BJ (cell line): ENCODE data around the gene TTC3. TPM values are rescaled to one million over a fixed set of nuclear protein-coding genes. Genes with fewer than 3 reads are reported as not detected.

ENCODE experiments used
- CTCF ChIA-PET: fragments of 350-600 bp; formaldehyde crosslinking; extraction: SDS; loops from one replicate; lab custom pipeline; 2021; ENCODE audit warnings: antibody characterized with exemption, inconsistent platforms; lab: Yijun Ruan, JAX
- POLR2A ChIA-PET: fragments of 300-600 bp; sonication (Branson Sonifier 250); formaldehyde crosslinking; extraction: SDS; loops from one replicate; lab custom pipeline; 2021; ENCODE audit warnings: antibody characterized with exemption; lab: Charles Lee
- DNase-seq: peaks from one replicate; pipeline ENCODE4 v3.0.0-alpha.2; 2011; ENCODE audit warnings: low read depth
- H3K27me3 ChIP-seq: 2 replicates; pipeline ENCODE4 v1.6.0; 2011; ENCODE audit warnings: low read length; ENCODE audit not compliant: control insufficient read depth, insufficient read depth
- H3K36me3 ChIP-seq: 2 replicates; pipeline ENCODE4 v1.5.1; 2011; ENCODE audit warnings: low read length; ENCODE audit not compliant: control insufficient read depth, insufficient read depth
- H3K4me3 ChIP-seq: 2 replicates; pipeline ENCODE4 v1.5.1; 2011; ENCODE audit warnings: low read depth, mild to moderate bottlenecking, control low read depth, low read length
- polyA plus RNA-seq: library from polyadenylated mRNA; depleted of rRNA; stranded (reverse); fragments of >200 nt; gene quantifications from 2 replicates; pipeline ENCODE4 v1.2.3, GENCODE V29; 2011
- TF ChIP-seq, protein P1 (sequence below): IDR thresholded peaks from 2 replicates; pipeline ENCODE4 v1.5.1; 2011; ENCODE audit warnings: low read depth, mild to moderate bottlenecking, control low read depth, inconsistent platforms, low read length, moderate library complexity; ENCODE audit not compliant: insufficient read depth

TTC3 gene
- polyA plus RNA-seq, 1 experiment, result 108 TPM

DNA sequence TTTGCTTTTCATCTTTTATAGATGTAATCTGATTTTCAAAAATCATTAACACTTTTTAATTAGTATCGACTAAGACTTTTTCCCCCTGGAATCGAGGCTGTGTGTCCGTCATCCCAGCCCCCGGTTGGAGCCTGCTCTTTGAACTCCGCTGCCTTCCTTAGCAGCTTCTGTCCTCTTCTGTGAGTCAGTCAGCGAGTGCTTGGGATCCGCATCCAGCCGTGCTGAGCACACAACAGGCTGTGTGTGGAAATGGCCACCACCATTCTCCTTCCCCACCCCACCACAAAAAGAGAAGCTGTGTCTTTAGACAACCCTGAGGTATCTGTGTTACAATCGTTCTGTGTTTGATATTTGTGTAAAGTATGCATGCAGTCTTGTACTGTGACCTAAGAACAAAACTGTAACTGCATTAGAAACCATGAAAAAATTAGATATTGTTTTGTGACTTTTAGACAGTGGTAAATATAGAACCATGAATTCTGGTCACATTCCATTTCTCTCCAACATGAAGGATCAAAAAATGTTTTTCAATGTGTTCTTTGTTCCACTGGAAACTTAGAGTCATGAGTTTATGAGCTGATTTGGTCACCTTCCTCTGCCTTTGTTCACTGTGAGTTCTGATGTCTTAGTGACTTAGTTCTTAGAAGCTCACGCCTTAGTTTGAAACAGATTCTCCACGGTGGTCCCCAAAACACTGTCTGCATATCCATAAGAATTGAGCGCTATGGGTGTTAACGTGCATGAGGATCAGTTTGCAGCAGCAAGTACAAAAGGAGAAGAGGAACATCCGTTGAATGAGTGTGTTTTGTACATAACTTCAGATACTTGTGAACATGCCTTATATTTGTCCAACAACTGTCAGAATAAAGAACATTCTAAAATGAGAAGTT is 129.4 kb downstream of the TTC3 start:
- H3K4me3 ChIP-seq, result no peak overlapping the region
- TF ChIP-seq, protein P1, sequence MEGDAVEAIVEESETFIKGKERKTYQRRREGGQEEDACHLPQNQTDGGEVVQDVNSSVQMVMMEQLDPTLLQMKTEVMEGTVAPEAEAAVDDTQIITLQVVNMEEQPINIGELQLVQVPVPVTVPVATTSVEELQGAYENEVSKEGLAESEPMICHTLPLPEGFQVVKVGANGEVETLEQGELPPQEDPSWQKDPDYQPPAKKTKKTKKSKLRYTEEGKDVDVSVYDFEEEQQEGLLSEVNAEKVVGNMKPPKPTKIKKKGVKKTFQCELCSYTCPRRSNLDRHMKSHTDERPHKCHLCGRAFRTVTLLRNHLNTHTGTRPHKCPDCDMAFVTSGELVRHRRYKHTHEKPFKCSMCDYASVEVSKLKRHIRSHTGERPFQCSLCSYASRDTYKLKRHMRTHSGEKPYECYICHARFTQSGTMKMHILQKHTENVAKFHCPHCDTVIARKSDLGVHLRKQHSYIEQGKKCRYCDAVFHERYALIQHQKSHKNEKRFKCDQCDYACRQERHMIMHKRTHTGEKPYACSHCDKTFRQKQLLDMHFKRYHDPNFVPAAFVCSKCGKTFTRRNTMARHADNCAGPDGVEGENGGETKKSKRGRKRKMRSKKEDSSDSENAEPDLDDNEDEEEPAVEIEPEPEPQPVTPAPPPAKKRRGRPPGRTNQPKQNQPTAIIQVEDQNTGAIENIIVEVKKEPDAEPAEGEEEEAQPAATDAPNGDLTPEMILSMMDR, result no peak
- ChIA-PET POLR2A (no interaction called here), CTCF (interaction anchor here (3.1 kb wide), 1 partner anchor 18 kb away, joined by 6 read pairs; no protein-coding TSS in a partner anchor)
- DNase-seq, result no peak
- H3K36me3 ChIP-seq, result peaks cover 19% of the 10 kb centered on the region
- no peaks in the 10 kb centered on the region for H3K27me3 ChIP-seq

DNA sequence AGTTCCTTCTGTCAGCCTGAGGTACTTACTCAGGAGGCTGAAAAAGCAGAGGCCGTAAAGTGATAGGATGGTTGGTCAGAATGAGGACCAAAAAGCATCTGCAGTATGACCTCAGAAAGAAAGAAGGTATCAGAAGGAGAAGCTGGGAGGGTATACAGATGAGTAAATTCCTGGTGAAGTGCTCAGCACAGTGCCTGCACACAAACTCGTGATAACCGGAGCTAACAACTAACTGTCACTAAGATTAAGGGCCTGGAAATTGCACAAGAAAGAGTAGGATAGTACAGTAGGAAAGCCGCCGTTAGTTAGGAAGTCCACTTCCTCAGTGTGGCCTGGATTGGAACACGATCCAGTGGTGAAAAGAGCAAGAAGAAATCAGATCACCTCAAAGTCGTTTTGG is 131.5 kb downstream of the TTC3 start:
- no peak for DNase-seq
- Histone ChIP-seq H3K27me3 (no peaks in the 10 kb centered on the region), H3K36me3 (peaks cover 13% of the 10 kb centered on the region), H3K4me3 (no peak overlapping the region)
- TF ChIP-seq, protein P1, result no peak
- ChIA-PET POLR2A (no interaction called here), CTCF (interaction anchor here (0.7 kb wide), 1 partner anchor 952 kb away, joined by 3 read pairs; no protein-coding TSS in a partner anchor)

DNA sequence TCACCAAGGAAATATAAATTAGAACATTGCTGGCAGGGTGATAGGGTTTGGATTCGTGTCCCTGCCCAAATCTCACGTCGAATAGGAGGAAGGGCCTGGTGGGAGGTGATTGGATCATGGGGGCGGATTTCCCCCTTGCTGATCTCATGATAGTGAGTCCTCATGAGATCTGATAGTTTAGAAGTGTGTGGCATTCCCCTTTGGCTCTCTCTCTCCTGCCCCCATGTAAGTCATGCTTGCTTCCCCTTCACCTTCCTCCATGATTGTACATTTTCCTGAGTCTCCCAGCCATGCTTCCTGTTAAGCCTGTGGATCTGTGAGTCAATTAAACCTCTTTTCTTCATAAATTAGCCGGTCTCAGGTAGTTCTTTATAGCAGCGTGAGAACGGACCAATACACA is 133.4 kb downstream of the TTC3 start:
- TF ChIP-seq, protein P1, result no peak
- no peak for DNase-seq
- ChIA-PET POLR2A (no interaction called here), CTCF (no interaction called here)
- Histone ChIP-seq H3K36me3 (peaks cover 2% of the 10 kb centered on the region), H3K4me3 (no peak overlapping the region), H3K27me3 (no peaks in the 10 kb centered on the region)

DNA sequence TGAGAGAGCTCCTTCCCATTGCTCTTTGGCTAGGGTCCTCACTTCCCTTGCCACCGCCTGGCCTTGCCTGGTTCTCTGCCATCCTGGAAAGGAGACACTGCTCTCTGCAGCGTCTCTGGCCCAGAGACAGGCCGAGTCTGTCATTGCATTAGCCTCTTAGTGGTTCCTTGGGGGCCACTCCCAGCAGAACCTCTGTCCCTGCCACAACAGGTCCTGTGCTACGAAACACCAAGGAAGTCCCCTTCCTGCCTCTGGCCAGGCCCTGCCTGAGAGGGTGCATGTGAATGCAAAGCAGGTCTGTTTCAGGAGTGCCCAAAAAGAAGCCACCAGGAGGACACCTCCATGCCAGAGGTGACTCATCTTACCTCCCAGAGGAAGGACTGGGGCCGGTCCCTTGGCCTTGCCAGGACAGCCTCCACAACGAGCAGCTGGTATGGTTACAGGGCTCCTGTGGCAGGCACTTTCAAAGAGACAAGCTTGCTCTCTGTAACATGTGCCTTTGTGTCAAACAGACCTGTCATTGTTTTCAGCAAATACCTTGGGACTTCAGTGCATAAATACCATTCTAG is 134.5 kb downstream of the TTC3 start:
- Histone ChIP-seq H3K4me3 (no peak overlapping the region), H3K27me3 (no peaks in the 10 kb centered on the region), H3K36me3 (no peaks in the 10 kb centered on the region)
- ChIA-PET POLR2A (interaction anchor here (0.6 kb wide), 1 partner anchor 10 kb away, joined by 5 read pairs; no protein-coding TSS in a partner anchor), CTCF (interaction anchor here (1.0 to 1.9 kb wide), 3 partner anchors 10 to 241 kb away, joined by 3 to 5 read pairs (median 4); no protein-coding TSS in a partner anchor)
- no peak for DNase-seq
- TF ChIP-seq, protein P1, result no peak

DNA sequence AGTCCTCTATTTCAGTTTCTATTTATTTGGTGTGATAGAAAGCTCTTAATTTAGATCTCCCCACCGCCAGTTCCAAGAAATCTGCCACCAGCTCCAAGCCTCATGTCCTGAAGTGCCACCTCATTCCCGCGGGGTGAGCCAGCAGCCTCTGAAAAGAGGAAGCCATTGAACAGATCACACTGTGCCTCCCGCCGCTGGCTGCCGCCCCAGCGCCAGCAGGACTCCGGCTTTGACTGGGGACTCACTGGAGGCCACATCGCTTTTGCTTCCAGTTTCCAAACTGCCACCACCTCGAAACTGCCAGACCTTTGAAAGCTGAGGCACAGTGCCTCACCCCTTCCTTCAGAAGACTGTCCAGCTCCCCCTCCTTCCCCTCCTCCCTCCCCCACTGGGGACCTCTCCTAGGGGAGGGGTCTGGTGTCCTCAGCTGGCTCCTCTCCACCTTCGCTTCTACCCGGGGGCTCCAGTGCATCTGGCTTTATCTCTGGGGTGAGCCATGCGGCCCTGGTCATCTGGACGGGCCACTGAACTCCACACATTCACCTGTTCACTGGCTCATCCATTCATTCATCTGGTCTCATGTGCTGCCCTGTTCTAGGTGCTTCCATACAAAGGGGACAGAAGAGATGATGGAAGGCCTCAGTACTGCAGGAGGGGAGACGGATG is 135.1 kb downstream of the TTC3 start:
- H3K27me3 ChIP-seq, result no peaks in the 10 kb centered on the region
- ChIA-PET CTCF (interaction anchor here (1.0 to 1.9 kb wide), 3 partner anchors 10 to 240 kb away, joined by 3 to 5 read pairs (median 4); no protein-coding TSS in a partner anchor), POLR2A (no interaction called here)
- DNase-seq, result no peak
- no peak overlapping the region for H3K4me3 ChIP-seq
- H3K36me3 ChIP-seq, result no peaks in the 10 kb centered on the region
- TF ChIP-seq, protein P1, result no peak
